Ishikawa (cell line): Measurements from ENCODE around the gene RPTOR.

Experiments
- CEBPB ChIP-seq: IDR thresholded peaks from 2 replicates; pipeline ENCODE4 v1.6.1; 2012
- CREB1 ChIP-seq: IDR thresholded peaks from 2 replicates; pipeline ENCODE4 v1.6.1; 2012; ENCODE audit warnings: low read depth
- EGR1 ChIP-seq: IDR thresholded peaks from 2 replicates; pipeline ENCODE4 v1.6.1; 2012
- EP300 ChIP-seq: IDR thresholded peaks from 2 replicates; pipeline ENCODE4 v1.6.1; 2012; ENCODE audit warnings: borderline replicate concordance
- FOXM1 ChIP-seq: IDR thresholded peaks from 2 replicates; pipeline ENCODE4 v1.6.1; 2012; ENCODE audit warnings: low read depth, borderline replicate concordance
- NFIC ChIP-seq: IDR thresholded peaks from 2 replicates; pipeline ENCODE4 v1.6.1; 2012
- RAD21 ChIP-seq: IDR thresholded peaks from 2 replicates; pipeline ENCODE4 v1.6.1; 2012; ENCODE audit warnings: low read depth
- TAF1 ChIP-seq: IDR thresholded peaks from 2 replicates; pipeline ENCODE4 v1.6.1; 2012; ENCODE audit warnings: low read depth, mild to moderate bottlenecking
- YY1 ChIP-seq: IDR thresholded peaks from 2 replicates; pipeline ENCODE4 v1.6.1; 2012; ENCODE audit warnings: low read depth
- TF ChIP-seq, protein P1 (sequence below): IDR thresholded peaks from 2 replicates; pipeline ENCODE4 v1.6.1; 2012
- TF ChIP-seq, protein P2 (sequence below): IDR thresholded peaks from 2 replicates; pipeline ENCODE4 v1.6.1; 2012
- TF ChIP-seq, protein P3 (sequence below): IDR thresholded peaks from 2 replicates; pipeline ENCODE4 v1.6.1; 2012; ENCODE audit warnings: low read depth, mild to moderate bottlenecking

DNA sequence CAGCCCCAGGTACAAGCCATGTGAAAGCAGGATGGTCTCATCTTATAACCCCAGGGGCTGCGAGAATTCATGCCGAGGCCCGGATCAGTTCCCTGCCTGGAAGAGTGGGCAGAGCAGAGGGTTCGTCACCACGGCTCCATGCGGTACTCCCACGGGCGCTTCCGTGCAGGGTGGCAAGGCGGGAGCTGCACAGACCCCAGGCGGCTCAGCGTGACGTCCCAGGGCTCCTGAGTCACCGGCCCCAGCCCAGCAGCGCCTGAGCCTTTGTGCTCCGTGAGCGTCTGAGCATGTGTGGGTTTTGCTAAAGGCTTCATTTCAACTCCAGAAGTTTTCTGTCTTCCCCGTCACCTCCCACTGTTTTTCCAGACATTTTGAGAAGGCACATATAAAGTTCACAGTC is 375.8 kb downstream of the RPTOR start:
- TF ChIP-seq, protein P1, sequence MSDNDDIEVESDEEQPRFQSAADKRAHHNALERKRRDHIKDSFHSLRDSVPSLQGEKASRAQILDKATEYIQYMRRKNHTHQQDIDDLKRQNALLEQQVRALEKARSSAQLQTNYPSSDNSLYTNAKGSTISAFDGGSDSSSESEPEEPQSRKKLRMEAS: no peak
- no peak for TF ChIP-seq TAF1
- no peak for TF ChIP-seq CEBPB
- no peak for TF ChIP-seq YY1
- no peak for TF ChIP-seq EP300
- no peak for TF ChIP-seq NFIC
- TF ChIP-seq, protein P2, sequence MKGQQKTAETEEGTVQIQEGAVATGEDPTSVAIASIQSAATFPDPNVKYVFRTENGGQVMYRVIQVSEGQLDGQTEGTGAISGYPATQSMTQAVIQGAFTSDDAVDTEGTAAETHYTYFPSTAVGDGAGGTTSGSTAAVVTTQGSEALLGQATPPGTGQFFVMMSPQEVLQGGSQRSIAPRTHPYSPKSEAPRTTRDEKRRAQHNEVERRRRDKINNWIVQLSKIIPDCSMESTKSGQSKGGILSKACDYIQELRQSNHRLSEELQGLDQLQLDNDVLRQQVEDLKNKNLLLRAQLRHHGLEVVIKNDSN: no peak
- TF ChIP-seq EGR1: no peak
- no peak for TF ChIP-seq FOXM1
- TF ChIP-seq CREB1: no peak
- TF ChIP-seq, protein P3, sequence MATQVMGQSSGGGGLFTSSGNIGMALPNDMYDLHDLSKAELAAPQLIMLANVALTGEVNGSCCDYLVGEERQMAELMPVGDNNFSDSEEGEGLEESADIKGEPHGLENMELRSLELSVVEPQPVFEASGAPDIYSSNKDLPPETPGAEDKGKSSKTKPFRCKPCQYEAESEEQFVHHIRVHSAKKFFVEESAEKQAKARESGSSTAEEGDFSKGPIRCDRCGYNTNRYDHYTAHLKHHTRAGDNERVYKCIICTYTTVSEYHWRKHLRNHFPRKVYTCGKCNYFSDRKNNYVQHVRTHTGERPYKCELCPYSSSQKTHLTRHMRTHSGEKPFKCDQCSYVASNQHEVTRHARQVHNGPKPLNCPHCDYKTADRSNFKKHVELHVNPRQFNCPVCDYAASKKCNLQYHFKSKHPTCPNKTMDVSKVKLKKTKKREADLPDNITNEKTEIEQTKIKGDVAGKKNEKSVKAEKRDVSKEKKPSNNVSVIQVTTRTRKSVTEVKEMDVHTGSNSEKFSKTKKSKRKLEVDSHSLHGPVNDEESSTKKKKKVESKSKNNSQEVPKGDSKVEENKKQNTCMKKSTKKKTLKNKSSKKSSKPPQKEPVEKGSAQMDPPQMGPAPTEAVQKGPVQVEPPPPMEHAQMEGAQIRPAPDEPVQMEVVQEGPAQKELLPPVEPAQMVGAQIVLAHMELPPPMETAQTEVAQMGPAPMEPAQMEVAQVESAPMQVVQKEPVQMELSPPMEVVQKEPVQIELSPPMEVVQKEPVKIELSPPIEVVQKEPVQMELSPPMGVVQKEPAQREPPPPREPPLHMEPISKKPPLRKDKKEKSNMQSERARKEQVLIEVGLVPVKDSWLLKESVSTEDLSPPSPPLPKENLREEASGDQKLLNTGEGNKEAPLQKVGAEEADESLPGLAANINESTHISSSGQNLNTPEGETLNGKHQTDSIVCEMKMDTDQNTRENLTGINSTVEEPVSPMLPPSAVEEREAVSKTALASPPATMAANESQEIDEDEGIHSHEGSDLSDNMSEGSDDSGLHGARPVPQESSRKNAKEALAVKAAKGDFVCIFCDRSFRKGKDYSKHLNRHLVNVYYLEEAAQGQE: no peak
- no peak for TF ChIP-seq RAD21
